GM21360 (cell line): ENCODE results near the gene TPO.
"Not testable (repeated sequence)": the region's sequence is repeated elsewhere in the genome, so short reads cannot be mapped to it uniquely, and the experiment has no call there.

ENCODE experiments used
- ATAC-seq: cut with Tn5 transposase; IDR thresholded peaks from one replicate; pipeline ENCODE4 v1.9.1; 2021; ENCODE audit warnings: mild to moderate bottlenecking, moderate library complexity; ENCODE audit not compliant: unreplicated experiment

The TPO gene

DNA sequence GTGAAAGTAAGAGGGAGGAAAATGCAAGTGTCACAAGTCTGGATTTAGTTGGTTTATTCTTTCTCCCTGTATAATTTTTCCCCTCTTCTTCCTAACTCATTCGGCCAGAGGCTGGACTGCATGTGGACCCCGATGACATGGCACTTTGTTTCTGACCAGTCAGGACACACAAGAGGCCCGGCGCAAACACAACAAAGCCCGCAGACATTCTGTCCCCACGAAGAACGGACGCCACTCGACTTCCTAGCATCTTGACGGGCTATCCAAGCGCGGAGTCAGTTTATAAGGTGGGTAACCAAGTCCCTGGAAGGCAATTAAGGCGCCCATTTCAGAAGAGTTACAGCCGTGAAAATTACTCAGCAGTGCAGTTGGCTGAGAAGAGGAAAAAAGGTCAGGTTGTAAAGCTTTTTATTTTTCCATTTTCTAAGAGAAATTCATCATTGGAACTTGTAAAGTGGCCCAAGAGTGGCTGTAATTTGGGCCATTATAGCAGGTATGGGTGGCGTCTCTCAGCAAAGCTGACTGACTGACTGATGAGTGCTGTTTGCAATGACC is at the start of gene TPO:
TPO (plus strand) TSS at position 308 of the 555 bp plus-strand sequence. CDS start 946 bp downstream, outside the sequence.
- ATAC-seq, result no peak

DNA sequence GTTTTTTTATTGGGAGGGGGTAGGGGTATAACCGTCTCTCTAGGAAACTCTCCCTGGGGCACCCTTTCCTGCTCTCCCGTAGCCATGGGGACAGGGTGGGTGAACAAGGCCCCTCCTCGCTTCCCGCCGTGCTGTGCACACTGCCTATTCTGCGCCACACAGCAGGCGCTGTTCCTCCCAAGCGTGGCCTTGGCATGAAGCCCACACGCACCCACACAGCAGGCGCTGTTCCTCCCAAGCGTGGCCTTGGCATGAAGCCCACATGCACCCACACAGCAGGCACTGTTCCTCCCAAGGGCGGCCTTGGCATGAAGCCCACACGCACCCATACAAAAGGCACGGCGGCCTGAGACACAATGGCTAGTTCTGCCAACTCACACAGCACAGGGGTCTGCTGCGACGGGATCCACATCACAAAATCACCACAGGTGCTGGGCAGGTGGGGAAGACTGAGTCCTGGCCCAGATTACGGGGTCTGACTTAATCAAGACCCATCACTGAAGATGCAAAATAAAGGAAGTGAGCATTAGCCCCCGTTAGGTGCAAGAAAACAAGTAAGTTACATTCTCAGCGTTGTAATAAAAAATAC is 46.6 kb upstream of the TPO start:
- ATAC-seq, result no peak

DNA sequence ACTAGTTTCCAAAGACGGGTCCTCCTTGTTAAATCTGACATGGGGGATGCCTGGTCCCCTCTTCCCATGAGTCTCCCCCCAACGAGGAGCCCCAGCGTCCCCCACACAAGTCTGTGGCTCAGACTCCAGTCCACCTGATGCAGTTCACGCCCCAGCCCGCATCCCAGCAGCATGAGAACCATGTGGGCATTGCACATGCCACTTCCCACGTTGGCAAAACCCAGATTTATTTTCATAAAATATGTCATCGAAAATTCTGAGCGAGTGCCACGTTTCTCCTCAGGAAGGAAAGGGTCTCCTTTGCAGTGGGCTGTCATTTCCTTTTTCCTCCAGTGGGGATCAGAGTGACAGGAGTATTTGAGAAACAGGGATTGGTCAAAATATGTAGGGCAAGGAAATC is 45.7 kb upstream of the TPO start:
- ATAC-seq, result no peak

DNA sequence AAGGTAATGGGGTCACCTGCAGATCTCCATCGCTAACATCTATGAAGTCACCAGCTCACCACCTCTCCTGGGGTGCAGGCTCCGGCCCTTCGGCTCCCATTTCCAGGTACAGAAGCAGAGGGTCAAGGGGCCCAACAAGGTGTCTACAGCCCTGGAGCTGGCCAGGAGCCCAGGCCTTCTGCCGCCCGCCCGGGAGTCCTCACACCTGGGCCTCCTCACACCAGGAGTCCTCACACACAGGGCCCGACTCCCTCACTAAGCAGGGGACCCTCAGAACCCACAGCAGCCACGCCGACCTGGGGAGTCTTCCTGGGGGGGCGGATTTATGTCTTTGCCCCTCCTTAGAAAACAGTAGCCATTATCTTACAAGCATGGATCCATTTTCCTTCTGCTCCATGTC is 43.4 kb upstream of the TPO start:
- no peak for ATAC-seq

DNA sequence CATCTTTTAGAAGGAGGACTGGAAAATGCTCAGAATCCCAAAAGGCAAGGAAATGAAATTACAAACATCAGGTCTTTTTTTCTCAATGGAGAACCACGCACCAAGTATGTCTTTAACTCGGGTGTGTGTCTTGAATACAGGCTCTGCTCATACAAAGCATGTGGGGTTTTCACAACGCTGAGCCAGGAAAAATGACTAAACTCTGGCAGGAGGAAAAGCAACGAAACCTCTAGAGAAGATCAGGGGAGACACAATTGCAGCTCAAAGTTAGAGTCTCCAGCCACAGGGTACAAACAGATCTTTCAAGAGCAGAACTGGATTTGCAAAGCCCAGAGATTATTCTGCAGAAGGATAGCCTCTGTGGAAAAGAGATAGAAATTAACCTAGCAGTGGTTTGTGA is 42.8 kb upstream of the TPO start:
- no peak for ATAC-seq

DNA sequence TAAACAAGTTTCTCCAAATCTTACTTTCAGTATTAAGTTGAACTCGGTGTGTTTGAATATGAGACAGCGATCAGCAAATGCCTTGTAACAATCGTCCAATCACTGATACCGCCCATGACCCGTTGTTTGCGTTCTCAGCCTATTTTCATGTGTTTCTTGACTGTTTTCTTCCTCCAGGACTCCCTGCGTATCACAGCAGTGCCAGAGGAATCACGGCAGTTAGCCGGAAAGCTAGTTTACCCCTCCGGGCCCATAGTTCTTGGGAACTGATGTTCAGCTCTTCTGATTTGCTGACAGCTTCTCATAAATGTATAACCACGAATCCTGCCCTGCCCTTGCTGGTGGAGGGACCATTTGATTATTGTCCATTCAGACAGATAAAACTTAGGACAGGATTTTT is 42.2 kb upstream of the TPO start:
- no peak for ATAC-seq

DNA sequence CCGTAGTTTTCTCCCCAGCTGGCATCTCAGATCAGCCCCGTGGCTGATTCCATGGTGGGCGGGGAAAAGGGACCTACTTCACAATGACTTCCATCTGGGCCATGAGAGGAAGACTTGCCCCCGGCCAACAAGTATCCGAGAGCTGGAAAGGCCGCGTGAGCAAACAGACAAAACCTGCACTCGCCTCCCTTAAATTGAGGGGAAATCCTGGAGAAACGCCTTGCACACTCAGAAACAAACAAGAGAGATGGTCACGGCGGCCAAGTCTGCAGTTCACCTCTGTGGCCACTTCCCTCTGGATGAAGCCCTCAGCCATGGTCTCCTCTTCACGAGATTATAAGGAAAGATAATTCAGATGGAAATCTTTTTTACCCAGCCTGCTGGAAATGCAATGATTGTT is 39.4 kb upstream of the TPO start:
- no peak for ATAC-seq

DNA sequence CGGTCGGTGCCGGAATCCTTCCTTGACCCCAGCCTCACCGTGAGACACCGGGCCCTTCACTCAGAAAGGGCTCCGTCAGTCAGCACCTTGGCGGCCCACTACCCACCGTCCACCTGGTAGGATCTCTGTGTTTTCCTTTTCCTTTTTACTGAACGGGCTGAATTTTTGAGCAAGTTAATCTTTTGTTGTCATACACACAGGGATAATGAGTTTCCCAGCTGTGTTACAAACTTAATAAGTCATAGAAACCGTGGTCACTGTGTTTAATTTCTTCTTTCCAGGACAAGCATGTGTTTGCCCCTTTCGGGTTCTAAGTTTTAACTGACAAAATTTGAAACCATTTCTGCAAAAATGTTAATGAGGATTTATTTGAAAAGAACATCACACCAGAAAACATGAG is 39.0 kb upstream of the TPO start:
- no peak for ATAC-seq

DNA sequence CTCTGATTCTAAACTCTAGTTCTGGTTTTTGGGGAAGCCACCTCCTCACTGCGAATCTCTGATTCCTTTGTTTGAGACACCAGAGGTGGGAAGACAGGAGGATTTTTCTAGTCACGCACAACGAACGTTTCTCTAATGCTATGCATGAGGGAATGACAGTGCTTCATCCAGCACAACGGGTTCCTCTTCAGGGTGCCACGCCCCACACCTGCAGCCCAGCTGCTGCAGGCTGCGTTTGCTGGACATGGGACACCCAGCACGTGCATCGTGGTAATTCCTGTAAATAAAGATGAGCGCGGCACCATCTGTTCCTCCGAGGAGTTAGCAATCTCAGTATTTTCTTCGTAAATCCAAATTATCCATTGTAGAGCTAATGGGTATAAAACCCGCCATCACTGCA is 37.5 kb upstream of the TPO start:
- ATAC-seq, result no peak

DNA sequence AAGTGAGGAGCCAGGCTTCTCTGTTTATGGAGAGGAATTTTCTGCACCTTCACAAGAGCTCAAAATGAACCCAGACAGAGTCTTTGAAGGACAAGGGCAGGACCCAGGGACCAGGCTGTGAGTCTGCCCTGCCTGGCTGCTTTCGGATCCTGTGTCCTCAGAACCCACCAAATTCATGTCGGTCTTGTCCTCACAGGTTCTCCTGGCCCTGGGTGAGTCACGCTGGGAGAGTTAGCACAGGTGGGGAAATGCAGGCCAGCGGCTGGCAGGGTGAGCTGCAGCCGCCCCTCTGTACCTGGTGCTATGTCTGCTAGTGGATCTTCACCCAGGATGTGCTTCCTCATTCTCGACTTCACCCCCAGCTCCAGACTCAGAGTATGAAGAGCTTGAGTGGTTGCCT is 35.8 kb upstream of the TPO start:
- no peak for ATAC-seq

DNA sequence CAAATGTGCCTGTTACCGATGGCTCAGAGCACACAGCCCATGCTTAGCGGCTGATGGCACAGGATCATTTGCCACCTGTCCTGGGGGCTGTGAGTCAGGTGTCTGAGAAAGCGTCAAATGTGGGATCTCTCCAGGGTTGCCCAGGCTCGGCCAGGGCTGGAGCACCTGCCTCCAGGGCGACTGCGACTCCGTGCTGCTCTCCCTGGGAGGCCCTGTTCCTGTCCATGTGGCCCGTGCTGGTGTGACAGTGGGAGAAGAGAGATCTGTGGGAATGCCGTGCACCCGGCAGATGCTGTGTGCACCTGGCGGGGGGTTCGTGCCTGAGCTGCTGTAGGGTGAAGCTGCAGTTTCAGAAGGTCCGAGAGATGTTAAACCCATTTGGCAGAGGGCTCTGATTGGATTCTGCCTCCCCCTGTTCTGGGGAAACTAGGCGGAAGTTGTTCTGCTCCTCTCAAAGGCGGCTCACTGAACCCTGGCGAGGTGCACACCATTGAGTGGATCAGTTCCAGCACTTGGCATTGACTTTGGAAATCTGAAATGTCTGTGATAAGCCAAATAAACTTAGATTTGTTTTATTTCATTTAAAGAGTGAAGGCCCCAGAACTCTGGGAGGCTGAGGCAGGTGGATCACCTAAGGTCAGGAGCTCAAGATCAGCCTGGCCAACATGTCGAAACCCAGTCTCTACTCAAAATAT is 34.7 kb upstream of the TPO start:
- no peak for ATAC-seq

DNA sequence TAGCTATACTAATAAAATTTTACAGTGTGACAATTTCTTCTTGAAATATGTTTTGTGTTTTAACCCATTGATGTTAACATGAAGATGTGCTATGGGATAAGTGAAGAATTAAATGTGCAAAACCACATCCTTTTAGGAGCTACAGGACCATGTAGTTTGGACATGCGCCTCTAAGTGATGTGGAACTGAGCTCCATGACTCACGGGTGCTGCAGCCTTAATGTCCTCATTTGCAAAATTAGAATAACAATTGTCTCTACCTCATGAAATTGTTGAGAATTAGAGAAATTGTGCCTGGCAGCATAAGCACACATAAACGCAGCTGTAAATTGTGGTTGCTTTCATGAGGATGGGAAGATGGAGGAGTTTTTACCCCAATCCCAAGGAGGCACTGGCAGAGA is 31.6 kb upstream of the TPO start:
- no peak for ATAC-seq

DNA sequence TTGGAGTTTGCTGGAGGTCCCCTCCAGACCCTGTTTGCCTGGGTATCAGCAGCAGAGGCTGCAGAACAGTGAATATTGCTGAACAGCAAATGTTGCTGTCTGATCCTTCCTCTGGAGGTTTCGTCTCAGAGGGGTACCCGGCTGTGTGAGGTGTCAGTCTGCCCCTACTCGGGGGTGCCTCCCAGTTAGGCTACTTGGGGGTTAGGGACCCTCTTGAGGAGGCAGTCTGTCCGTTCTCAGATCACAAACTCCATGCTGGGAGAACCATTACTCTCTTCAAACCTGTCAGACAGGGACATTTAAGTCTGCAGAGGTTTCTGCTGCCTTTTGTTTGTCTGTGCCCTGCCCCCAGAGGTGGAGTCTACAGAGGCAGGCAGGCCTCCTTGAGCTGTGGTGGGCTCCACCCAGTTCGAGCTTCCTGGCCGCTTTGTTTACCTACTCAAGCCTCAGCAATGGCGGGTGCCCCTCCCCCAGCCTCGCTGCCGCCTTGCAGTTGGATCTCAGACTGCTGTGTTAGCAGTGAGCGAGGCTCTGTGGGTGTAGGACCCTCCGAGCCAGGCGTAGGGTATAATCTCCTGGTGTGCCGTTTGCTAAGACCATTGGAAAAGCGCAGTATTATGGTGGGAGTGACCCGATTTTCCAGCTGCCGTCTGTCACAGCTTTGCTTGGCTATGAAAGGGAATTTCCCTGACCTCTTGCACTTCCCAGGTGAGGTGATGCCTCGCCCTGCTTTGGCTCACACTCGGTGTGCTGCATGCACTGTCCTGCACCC is 25.1 kb upstream of the TPO start:
- ATAC-seq, result not testable (repeated sequence)

DNA sequence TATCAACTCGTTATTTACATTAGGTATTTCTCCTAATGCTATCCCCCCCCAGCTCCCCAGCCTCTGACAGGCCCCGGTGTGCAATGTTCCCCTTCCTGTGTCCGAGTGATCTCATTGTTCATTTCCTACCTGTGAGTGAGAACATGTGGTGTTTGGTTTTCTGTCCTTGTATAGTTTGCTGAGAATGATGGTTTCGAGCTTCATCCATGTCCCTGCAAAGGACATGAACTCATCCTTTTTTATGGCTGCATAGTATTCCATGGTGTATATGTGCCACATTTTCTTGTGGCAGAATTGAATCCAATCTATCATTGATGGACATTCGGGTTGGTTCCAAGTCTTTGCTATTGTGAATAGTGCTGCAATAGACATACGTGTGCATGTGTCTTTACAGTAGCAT is 23.1 kb upstream of the TPO start:
- ATAC-seq, result not testable (repeated sequence)

DNA sequence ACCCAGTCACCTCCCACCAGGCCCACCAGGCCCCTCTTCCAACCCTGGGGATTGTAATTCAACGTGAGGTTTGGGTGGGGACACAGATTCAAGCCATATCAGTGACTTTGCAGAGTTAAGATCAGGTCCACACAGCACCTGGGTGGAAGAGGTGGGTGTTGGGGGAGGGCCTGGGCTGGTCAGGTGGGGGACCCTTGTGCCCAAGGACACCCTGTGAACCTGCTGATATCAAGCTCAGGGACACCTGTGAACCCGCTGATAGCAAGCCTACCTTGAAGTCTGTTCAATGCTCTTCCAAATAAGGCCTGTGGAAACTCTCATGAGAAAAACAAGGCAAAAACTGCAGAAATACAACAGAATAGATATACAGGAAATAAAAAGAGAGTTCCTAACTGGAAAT is 19.9 kb upstream of the TPO start:
- no peak for ATAC-seq

DNA sequence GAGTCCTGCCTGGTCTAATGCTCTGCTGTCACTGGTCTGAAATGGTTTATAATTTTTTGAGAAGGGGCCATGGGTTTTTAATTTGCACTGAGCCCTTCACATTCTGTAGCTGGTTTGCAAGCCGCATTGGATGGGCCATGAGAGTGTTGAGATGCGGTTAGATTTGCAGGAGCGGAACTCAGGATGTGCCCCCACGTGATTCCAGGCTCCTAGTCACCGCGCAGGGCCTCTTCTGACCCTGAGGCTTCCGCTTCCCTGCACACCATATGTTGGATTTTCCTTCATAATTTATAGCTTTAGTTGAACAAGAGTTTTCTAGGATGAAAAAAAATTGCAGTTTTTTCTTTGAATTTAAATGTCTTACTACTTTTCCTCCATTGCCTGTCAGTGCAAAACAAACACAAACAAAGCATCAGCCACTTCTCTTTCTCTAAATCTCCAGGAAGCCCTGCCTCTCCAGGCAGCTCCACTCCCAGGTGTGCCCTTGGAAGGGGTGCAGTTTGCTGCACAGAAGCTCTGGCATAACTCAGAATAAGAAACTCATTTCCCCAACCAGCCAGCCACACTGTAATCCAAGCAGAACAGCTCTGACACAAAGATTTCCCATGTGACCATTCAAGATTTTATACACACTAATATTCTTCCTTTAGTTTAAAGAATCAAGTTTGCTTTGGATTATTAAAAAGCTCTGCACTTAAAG is 18.4 kb upstream of the TPO start:
- no peak for ATAC-seq

DNA sequence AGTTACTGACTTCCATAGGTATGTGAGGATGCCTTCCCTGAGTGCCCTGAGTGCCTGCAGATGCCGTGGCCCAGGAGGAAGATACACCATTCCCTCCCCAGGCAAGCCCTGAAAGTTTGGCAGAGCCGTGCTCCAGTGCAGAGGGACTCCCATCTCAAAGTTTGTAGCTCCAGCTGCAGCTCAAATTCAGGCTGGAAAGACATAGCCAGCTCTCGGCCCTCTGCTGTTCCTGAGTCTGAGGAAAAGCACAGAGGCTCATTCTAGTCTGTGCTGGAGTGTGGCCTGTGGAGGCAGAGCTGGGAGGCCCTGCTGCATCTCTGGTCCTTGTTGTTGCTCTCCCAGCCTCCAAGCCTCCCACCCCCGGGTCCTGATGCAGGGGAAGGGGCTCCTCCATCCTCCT is 15.9 kb upstream of the TPO start:
- no peak for ATAC-seq

DNA sequence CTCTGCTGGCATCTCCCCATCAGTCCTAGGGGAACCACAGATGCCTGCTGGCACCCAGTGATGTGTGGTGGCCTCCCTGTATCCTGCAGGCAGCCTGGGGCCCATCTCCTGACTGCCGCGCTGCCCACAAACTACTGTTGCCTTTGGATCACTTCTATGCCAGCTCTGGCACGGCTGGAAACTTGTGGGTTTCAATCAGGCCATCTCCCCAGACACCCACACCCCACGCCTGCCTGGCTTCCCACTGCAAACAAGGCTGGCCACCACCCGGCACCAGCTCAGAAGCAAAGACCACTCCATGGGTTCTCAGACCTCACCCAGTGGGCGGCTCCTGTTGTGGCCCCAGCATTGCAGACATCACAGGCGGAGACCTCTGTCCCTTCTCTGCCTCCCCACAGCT is 15.1 kb upstream of the TPO start:
- ATAC-seq, result no peak

DNA sequence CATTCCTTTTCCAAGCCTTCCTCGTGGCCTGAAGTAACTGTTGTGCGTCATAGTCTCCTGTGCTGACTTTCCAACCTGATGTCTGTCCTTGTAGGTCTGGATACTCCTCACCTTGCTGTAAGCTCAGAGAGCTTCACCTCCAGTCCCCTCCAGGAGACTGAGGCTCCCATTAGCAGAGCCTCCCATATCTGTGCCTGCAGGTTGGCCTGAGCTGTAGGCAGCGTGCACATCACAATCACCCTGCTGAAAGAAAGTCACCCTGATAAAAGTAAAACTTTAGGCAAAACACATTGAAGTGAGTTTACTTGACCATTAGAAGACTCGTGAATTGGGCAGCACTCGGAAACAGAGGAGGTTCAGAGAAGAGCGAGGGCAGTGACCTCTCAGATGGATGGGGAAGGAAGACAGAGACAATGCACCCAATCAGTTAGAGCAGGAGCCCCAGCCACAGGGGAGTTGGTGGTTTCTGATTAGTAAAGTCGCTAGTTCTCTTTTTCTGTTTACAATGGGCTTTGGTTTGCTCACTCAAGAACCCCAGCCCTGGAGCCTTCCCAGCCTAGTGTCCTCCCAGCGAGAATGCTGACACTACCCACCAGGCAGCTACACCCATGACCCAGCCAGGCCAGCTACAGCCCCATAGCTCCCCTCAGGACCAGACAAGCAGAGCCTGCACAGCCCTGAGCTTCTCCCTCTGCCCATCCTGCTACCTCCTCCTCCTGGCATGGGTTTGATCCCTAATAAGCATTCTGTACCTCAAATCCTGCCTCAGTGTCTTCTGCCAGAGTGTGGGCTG is 12.1 kb upstream of the TPO start:
- ATAC-seq, result peak; percentile 66

DNA sequence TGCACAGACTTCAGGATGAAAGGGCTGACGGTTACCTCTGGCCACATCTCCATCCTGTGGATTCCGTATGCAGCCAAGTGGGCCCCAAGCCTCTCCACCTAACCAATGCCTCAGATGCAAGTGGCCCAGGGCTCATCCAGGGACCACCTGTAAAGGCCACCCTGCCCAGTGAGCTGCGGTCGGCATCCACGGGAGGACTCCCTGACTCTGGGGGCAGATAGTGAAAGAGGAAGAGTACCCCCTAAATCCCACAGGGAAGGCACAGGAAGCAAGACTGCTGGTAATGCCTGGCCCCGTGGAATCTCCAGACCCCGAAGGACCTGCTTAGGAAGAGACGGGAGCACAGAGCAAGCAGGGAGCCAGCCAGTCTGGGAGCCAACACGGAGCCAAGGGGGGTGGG is 11.2 kb upstream of the TPO start:
- ATAC-seq, result no peak

DNA sequence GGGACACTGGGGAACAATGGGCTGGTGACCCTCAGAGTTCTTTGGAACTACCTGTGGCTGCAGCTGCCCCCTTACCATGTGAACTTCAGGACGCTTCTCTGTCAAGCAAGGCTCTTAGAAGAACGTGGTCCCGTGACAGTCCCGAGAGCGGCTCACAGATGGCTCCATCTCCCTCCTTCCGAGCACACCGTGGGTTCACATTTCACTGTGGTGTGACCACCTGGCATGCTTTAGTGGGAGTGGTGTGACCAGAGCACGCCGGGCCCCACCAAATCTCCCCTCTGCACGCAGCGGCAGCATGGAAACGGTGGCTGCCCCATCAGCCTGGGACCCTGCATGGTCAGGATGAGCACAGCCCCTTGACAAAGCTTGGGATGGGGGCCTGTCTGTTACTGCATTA is 9.7 kb upstream of the TPO start:
- ATAC-seq, result no peak
